T follicular helper cell (primary cell): ENCODE results near the gene ST6GALNAC4.
A peak's percentile ranks its signal among the peaks of the same experiment; 100 is the strongest.

Source experiments
- DNase-seq: peaks from one replicate; pipeline ENCODE4 v3.0.0-alpha.2; 2020; ENCODE audit warnings: low read depth

The ST6GALNAC4 gene

DNA sequence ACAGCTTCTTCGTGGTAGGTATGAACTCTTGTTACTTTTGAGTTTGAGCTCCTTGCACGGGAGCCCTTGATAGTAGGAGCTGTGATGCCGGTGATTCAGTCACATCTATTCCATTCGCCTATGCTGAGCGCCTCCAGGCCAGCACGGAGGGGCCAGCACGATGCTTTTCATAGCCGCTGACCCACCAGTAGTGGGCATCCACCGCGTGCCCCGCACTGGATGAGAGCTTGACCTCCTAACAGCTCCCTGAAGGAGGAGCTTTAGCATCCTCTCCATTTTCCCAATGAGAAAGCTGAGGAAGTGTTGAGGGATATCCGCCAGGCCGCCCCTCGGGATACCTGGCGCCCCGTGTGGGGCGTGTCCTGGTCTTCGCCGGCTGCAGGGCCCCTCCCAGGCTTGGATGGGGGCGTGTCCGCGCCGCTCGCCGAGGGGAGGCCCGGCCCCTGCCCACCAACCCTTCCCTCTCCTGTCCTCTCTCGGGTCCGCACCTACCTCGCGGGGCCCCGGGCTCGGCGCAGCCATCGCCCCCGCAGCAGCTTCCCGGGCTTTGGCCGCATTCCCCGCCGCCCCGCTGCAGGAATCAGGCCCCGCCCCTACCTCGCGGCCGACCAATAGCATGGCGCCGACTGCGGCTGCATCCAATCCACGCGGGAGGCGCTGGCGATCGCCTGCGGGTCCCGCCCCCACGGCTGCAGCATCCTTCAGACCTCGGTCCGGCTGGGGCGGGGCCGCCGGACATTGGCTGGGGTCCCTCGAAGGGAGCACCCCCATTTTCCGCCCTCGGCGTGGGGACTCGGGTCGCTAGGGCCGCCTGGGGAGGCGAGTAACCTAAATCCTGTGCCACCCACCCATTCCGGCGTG is 13.6 kb upstream of the ST6GALNAC4 start, which contains the start of gene PIP5KL1:
PIP5KL1 (minus strand) TSS at position 547 of the 861 bp plus-strand sequence; CDS start at position 522, 25 bp downstream.
- peak; percentile 56 for DNase-seq

DNA sequence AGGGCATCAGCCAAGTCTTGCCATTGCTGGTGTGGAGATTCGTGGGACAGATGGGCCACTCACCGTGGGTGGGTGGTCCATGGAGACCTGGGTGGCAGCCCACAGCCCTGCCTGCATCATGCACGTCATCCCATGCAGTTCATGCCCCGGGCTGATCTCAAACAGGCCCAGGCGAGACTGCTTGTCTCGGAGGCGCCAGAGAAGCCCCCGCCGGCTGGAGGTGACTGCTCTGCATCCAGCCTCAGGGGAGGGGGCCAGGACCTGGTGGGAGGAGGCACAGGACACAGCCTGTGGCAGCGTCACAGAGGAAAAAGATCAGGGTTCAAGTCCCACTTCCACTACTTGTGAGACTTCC is 12.8 kb upstream of the ST6GALNAC4 start:
- DNase-seq = no peak

DNA sequence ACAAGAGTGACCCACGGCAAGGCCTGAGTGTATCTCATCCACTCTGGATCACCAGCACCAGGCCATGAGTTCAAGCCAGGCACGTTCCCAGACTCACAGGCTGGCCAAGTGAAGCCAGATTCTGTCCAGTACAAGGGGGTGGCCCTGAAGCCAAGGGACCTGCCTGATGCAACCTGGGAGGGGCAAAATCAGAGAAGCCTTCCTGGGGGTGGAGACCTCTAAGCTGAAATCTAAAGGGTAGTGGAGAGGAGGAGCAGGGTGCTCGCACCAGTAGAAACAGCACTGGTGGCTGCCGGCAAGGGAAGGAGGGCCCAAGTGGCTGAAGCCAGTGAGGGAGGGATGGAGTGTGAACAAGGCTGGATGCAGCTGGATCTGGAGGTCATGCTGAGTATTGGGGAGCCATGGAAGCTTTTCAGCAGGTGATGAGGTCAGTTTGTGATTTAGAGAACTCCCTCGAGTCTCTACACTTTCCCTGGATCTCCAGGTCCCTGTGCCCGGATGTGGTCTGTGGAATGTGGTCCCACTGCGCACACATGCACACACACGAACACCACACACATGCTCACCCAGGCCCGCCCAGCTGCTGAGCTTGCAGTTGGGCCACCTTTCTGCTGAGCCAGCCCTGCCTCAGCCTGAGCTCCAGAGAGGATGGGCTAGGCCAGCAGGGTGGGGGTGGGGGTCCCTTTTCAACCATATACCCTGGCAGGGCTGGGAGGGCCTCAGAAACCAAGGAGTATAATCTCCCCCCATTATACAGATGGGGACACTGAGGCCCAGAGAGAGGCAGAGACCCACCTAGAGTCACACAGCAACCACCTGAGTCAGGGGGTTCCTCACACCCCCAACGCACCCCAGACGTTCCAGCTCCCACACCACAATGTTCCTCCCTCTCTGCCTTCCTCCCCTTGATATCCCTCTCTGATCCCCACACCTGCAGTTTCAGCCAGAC is 12.1 kb upstream of the ST6GALNAC4 start:
- no peak for DNase-seq

DNA sequence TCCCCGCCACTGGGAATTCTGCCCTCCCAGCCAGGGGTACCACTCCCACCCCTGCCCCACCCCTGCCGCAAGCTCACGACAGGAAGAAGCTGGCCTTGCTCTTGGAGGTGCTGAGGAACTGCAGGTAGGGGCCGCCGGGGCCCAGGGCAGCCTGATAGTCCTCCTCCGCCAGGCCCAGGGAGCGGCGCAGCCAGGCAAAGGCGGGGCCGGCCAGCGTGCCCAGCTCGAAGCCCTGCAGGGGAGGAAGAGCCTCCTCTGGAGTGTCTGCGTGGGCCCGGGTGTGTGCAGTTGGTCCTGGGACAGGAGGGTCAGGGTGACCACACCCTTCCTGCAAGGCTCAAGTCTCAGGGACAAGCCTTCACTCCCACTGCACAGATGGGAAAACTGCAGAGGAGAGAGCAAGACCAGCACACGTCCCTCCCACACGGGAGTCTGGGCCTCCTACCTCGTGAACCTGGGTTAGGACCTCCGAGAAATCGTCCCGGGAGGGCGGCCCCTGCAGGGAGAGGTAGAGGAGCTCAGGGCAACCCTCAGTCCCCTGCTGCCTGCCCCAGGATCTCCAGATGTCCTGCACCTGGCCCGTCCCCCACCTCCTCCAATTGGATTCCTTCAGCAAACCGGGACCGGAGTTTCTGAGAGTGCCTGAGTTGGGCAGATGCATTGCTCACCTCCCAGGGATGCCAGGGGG is 11.3 kb upstream of the ST6GALNAC4 start:
- DNase-seq = no peak

DNA sequence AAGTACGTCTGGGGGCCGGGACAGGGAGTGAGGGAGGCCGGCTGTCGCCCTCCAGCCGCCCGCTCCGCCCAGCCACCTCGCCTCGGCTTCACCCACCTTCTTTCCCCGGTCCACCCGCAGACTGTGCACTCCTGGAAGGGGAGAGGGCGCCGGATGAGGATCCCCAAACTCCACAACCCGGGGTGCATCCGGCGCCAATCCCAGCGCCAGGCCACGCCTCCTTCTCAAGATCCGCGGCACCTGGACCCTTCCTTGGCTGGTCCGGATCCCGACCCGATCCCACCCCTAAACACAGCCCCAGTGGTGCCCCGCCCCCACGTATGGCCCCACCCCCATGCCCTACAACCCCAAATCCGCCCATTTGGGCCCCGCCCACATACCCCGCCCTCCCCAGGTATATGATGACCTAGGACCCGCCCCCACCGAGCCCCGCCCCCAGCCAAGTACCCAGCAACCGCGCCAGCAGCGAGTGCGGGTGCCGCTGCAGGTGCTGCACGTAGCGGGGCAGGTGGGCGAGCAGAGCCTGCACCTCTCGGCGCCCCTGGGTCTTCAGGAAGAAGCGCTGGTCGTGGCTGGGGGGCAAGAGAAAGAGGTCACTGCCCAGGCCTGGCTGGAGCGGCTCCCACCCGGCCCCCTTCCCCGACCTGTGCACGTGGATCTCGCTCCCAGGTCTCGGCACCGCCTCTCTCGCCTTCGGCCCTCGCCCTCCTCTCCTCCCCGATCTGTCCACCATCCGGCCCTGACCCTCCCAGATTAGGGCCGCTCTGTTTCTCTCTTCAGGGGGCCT is 10.6 kb upstream of the ST6GALNAC4 start:
- DNase-seq = peak; percentile 83

DNA sequence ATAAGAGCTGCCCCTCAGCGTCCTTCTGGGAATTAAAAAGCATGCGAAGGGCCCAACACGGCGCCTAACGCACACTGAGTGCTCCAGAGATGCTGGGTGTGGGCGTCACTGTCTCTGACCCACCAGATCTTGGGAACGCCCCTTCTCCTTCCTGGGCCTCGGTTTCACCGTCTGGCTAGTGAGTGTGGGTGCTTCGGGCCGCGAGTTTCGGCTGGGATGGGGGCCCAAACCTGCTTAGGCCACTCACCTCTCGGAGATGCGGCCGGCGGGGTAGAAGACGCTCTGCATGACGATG is 10.0 kb upstream of the ST6GALNAC4 start:
- no peak for DNase-seq

DNA sequence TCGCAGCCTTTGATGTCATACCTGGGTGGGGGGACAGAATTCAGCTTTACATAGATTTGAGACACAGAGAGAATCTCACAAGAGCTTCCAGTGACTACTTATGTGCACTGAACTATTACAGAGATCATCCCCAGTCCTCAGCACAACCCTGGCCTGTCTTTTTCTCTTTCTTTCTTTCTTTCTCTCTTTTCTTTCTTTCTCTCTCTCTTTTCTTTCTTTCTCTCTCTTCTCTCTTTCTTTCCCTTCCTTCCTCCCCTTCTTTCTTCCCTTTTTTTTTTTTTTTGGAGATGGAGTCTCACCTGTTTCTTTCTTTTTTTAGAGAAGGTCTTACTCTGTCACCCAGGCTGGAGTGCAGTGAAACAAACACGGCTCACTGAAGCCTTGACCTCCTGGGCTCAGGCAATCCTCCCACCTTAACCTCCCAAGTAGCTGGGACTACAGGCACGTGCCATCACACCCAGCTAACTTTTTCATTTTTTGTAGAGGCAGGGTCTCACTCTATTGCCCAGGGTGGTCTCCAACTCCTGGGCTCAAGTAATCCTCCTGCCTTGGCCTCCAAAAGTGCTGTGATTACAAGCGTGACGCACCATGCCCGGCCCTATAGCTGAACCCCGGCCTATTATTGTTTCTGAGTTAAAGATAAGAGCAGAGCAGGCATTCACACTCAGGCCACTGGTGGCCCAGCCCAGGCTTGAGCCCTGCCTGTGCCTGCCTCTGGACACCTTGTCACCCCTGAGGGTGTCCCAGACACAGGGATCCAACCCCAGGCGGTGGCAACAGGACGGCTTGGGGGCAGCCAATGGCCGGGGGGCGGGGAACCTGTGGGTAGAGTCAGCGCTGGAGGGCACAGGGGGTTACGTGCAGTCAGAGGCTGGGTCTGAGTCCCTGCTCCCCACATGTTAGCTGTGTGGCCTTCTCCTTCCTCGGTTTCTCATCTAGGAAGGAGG is 9.4 kb upstream of the ST6GALNAC4 start:
- DNase-seq = no peak

DNA sequence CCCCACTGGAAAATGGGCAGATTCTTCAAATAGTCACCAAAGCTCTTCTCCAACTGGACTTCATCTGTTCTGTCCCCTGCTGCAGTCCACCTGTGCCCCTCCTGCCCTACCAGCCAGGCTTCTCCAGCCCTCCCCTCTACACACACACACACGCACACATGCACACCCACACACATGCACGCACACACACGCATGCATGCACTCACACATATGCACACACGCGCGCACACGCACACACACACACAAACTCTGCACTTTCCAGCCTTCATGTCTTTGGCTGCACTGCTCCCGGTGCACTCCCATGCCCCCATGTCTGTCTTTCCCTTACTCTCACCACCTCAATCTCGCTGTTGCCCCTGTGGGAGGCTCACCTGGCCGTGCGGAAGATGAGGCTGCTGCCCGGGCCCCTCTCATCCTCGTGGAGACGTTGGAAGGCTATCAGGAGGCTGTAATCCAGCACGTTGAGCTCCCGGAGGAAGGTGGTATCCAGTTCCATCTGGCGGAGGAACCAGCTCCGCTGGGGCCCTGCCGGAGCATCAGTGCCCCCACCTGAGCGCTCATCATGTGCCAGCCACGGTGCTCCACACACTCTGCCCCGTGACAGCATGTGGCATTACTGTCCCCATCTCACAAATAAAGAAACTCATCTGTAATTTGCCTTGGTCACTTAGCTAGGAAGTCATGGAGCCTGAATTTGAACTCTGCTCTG is 8.0 kb upstream of the ST6GALNAC4 start:
- no peak for DNase-seq

DNA sequence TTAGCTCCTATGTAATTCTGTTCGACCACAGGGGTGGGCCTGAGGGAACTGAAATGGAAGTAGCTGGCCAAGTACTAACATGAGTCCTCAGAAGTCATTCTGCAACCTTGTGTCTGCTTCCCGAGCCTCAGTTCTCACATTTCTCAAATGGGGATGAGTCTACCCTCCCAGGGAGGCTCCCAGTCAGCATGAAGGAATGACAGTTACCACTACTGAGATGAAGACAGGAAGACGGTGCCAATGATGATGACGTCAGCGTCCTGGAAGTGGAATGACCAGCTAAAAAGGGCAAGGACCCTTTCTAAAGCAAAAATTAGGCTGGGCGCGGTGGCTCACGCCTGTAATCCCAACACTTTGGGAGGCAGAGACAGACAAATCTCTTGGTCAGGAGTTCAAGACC is 6.9 kb upstream of the ST6GALNAC4 start:
- DNase-seq = no peak

DNA sequence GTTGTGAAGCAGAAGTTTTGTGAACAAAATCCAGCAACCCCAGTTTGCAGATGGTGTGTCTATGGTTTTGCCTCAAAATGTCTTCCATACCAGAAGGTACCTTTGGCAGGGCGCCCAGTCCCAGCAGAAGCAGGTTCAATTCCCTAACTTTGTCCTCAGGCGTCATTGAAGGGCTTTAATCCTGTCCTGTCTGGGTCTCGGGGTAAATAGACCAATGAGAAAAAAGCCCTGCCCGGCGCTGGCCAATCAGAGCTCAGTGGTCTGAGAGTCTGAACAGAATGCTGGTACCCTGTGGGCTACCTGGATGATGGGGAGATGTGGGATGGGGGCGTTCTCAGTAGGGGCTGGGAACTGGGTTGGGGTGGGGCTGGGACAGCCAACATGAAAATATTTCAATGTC is 6.2 kb upstream of the ST6GALNAC4 start:
- DNase-seq = no peak

DNA sequence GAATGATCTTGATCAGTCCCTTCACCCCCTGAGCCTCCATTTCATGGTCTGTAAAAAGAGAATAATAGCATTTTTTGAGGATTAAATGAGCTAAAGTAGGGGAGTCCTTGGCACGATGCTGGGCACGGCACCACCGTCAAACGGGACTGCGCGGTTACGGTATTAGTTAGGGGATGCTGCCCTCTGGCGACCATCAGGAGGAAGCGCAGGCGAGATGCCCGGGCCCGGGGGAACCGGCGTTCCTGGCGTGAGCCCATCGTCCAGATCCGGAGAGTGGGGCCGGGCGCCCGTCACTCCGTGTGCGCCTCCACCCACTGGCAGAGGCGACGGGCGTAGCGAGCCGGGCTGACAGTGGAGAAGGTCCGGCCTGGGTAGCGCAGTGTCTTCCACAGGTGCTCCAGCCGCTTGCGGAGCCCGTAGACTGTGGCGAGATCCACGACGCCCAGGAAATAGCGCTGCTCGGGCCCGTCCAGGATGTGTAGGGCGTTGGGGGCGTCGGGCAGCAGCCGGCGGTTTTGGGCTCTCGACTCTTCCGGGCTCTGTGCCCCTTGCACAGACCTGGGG is 4.8 kb upstream of the ST6GALNAC4 start:
- DNase-seq = peak; percentile 62

DNA sequence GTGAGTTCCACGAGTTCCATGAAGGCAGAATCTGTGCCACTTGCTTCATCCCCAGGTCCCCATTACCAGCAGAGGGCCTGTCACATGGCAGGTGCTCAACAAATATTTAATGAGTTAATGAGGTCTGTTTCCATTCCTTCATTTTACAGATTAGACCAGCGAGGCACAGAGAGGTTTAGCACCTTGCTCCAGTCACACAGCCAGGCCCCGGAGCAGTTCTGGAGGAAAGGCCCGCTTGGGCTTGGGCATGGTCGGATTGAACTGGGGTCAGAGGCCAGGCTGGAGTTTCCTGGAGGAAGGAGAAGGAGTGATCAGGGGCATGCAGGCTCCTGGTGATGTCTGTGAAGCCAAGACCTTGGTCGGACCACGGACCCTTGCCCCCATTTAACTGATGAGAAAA is 4.0 kb upstream of the ST6GALNAC4 start:
- DNase-seq = no peak

DNA sequence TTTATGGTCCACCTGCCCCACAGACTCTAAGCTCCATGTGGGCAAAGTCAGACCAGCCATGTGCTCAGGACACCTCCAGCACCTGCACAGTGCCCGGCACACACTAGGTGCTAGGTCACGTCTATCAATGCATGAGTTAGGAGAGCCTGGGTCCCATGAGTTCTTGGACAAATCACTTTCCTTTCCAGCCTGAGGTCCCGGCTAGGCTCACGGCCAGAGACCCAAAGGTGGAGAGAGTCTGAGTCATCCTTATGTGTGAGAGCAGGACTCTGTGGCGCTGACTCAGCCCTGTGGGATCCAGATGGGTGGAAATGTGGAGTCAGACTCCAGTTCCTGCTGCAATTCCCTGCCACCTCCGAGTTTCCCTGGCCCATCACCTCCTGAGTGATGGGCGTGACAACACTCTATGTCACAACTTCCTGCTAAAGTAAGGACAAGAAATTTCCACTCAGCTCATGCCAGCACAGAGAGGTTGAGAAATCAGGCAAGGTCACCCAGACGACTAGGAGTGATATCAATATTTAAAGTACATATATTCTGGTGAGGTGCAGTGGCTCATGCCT is 2.5 kb upstream of the ST6GALNAC4 start:
- DNase-seq = no peak

DNA sequence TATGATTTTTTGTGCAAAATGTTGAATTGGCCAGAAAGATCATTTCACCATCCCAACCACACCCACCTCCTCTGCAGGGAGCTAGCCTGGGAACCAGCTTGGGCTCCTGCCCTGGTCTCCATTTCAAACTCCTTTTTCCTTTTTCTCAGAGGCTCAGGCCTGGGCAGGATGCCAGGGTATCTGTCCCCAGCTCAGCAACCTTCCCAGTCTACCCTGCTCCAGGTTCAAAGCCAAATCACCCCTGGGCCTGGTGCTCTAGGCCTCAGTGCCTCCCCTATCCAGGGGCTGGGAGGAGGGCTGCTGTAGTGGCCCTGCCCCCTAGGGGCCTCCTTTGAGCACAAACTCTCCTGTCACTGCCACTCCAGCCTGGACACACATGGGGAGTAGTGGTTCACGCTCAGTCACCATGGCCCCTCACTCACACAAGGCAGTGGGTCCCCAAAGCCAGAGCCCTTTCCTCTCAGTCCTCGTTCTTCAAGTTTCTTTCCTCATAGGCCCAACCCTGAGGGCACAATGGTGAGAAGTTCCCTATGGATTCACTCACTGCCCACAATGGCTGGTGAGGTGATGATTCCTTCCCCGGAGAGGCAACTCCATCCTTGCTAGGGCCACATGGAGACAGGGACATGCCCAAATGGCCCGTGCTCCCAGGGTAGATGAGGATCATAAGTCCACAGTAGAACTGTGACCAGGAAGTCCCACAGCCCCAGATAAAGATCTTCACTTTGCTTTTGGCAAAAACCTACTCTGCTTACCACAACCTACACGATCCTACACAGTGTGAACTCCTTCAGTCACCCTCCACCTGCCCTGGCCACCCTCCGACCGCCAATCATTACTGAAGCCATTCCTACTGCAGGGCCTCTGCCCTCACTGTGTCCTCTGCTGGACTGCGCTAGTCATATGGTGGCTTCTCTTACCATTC is 1.6 kb upstream of the ST6GALNAC4 start:
- DNase-seq = no peak

DNA sequence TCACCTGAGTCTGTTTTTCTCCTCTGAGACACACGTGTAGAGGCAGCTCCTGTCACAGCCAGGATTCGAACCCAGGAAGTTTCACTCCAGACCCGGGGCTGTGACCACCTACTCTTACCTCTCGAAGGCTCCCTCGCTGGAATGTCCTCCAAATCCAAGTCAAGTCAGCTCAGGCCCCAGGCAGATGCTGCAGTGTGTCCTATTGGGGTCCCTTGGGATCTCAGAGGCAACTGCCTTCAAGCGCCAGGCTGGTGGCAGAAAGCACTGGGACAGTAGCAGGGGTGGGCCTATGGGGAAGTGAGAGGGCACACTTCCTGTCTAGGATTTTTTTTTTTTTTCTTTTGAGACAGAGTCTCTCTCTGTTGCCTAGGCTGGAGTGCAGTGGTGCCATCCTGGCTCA is 762 bp upstream of the ST6GALNAC4 start:
- no peak for DNase-seq

DNA sequence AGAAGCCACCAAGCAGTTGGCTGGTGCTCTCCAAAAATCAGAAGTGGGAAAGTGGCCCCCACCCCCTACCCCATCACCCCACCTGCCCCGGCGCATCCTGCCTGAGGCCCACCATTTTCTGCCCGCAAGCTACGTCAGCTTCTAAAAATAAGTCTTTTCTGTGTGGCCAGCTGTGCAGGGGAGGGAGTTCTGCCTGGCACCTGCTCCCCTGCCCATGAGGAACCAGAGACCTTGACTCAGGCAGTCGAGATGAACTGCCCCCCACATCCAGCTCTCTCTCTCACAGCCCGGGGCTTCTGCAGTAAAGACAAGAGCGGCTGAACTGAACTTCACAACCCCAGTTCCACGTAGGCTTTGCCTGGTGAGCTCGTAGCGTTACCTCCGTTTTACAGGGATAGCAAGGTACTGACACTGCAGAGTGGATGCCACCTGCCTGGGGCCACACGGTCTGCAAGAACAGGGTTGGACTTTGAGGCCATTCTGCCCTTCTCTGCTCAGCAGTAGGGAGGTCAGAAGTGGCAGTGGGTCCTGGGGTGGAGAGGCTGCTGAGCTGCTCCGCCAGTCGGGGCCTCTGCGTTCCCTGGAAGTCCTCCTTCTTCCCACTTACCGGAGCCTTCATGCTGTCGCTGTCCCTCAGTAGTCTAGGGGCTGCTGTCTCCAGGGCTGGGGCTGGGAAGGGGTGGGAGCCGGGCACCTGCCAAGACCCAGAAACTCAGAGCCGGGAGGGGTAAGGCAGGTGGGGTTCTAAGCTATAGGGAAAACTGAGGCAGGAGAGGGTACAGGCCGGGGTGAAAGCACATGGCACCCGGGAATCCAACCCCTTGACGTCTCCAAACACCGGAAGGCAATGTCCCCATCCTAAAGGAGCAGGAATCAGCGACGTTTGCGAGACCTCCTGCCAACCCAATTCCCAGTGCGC is 781 bp downstream of the ST6GALNAC4 start:
- DNase-seq = no peak

DNA sequence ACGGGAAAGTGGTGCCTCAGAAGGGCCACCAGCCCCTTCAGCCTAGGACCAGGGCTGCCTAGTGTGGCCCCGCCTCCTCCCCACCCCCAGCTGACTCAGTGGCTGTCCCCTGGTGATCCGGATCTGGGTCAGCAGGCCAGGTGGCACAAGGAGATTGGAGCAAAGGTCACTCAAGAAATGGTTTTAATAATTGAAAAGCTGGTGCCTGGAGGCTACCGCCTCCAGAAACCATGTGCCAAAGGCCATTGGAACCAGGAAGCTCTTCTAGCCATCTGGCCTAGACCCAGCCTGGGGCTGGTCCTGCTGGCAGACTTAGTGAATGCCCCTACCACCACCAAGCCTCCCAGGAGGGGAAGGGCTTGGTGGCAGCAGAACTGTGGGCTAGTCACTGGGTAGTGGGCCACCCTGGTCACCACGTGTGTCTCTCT is 1.5 kb downstream of the ST6GALNAC4 start:
- no peak for DNase-seq
